Activated CD8-positive, alpha-beta memory T cell treated with anti-CD3 and anti-CD28 coated beads for 4 hours (primary cell): Measurements from ENCODE around the gene ZNF138.
"Not testable (repeated sequence)": the region's sequence is repeated elsewhere in the genome, so short reads cannot be mapped to it uniquely, and the experiment has no call there.

Experiments used
- DNase-seq, 2 donors: peaks; one replicate each; pipeline ENCODE4 v3.0.0-alpha.2; 2020; ENCODE audit warnings: low read depth in 2 of 2

ZNF138 gene

GRCh38 chr7:64838691-64839090, 44.5 kb downstream of the ZNF138 start:
- no peak for DNase-seq

DNA sequence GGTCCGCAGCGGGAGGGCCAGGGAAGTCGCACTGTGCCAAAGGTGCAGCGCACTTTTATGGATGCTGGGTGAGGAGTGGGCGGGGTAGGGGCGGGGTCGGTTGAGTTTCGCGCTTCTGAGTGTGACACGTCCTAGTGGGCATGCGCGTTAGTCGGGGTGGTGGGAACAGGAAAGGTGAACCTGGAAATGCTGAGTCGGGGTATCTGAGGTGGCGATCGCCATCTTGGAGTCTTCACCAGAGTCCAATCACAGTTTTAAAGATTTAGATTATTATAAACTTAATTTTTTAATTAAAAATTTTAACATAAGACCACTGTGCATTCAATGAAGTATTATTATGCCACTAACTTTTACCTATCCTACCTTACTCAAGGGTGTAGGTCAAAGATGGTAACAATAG, 45.7 kb downstream of the ZNF138 start:
- no peak for DNase-seq

GRCh38 chr7:64849250-64849923, 55.2 kb downstream of the ZNF138 start:
- no peak for DNase-seq

DNA sequence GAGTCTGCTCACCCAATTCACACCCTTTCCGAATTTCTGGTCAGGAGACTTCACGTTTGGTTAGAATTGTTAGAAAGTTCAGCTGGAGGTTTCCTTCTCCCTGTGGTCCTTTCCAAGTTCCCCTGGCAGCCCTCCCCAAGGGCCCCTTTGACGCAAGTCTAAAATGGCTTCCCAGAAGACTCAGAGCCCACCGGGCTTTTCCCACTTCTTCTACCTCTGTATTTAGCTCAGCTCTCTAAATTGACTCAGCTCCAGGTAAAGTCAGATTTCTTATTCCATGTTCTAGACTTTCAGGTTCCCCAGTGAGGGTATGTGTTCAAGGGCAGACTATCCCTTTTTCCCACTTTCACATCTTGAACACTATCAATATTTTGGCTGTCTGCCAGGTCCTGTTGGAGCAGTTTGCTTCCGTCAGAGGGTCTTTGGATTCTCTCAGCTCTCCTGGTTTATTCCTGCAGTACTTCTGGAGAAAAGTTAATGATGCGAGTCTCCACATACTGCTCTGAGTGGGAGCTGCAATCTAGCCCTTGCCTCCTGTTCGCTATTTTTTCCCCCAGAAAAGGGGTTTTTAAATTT, 55.8 kb downstream of the ZNF138 start:
- DNase-seq = no peak

- DNase-seq = no peak
Observed at GRCh38 chr7:64853679-64854078, 59.5 kb downstream of the ZNF138 start.

DNA sequence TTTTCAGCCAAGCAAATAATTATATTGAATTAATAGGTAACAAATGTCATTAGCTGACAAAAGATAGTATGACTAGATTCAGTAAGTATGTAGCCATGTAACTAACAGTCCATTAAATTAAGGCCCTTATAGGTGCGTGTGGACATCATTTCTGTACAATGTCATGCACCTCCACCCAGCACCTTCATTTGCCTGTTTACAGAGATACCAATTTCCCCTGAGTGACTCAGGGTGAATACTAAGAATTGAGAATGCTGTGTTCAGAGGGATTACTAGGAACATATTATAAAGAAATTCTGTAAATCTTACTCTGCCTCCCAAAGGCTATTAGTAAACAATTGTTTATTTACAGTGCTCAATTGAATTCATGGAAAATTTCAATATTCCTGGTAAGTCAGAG, 60.7 kb downstream of the ZNF138 start:
- DNase-seq = no peak

DNA sequence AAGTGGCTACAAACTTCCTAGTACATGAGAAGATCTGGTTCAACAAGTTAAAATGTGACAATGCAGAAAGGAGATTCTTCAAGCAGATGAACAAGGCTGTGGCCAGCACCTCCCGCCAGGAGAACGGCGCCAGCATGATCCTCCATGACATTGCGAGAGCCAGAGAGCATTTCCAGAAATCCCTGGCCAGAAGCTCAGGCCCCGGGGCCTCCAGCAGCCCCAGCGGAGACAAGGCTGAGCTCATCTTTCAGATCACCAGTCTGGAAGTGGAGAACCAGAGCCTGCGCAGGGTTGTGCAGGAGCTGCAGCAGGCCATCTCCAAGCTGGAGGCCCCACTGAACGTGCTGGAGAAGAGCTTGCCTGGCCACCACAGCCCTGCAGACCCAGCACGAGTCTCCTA, 68.8 kb downstream of the ZNF138 start:
- DNase-seq = no peak

DNA sequence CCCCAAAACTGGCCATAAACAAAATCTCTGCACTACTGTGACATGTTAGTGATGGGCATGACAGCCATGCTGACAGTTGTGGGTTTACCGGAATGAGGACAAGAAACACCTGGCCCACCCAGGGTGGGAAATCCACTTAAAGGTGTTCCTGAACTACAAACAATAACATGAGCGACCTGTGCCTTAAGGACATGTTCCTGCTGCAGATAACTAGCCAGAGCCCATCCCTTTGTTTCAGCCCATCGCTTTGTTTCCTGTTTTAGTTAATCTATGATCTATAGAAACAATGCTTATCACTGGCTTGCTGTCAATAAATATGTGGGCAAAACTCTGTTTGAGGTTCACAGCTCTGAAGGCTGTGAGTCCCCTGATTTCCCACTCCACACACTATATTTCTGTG, 69.3 kb downstream of the ZNF138 start:
- DNase-seq = not testable (repeated sequence)

DNA sequence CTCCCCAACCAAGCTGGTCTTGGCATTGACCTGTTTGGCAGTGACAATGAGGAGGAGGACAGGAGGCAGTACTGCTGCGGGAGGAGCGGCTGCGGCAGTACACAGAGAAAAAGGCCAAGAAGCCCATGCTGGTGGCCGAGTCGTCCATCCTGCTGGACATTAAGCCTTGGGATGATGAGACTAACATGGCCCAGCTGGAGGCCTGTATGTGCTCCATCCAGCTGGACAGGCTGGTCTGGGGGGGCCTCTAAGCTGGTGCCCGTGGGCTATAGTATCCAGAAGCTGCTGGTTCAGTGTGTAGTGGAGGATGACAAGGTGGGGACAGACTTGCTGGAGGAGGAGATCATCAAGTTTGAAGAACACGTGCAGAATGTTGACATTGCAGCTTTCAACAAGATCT, 69.7 kb downstream of the ZNF138 start:
- DNase-seq = no peak

DNA sequence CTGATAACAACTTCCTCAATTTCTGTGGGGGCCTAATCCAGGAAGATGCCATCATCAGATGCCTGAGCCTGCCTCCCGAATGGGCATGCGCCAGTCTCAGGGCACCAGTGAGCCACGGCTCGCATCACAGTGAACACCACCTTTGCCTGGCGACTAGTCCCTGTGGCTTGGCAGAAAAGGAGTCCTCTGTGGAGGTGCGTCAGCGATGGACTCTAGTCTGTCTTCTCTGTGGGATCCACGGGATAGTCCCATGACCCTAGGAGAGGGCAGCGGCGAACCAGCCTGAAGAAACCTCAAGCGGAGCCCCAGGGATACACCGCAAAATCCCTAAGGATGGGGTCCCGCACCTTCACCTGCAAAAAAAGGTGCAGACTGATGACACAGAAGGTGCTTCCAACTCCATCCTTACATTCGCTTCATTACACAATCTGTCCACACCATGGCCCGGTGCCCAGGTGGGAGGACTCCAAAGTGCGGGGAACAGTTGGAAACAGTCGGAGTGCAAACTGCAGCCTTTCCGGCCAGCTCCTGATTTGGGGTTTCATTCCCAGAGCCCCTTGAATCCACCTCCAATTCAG, 73.7 kb downstream of the ZNF138 start:
- DNase-seq = no peak

DNA sequence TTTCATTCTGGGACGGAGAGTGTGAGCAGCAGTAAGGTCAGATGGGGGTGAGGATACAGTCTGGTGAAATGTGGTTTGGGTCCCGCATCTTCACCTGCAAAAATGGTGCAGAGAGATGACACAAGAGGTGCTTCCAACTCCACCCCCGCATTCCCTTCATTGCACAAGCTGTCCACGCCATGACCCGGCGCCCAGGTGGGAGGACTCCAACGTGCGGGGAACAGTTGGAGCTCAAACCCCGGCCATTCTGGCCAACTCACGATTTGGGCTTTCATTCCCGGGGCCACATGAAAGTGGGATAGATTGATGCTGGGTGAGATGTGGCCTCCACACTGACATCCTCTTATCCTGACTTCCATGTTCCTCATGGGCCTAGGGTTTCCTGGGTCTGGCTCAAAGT, 74.3 kb downstream of the ZNF138 start:
- DNase-seq = no peak

- no peak for DNase-seq
Observed at GRCh38 chr7:64869121-64869725, 75.0 kb downstream of the ZNF138 start.

DNA sequence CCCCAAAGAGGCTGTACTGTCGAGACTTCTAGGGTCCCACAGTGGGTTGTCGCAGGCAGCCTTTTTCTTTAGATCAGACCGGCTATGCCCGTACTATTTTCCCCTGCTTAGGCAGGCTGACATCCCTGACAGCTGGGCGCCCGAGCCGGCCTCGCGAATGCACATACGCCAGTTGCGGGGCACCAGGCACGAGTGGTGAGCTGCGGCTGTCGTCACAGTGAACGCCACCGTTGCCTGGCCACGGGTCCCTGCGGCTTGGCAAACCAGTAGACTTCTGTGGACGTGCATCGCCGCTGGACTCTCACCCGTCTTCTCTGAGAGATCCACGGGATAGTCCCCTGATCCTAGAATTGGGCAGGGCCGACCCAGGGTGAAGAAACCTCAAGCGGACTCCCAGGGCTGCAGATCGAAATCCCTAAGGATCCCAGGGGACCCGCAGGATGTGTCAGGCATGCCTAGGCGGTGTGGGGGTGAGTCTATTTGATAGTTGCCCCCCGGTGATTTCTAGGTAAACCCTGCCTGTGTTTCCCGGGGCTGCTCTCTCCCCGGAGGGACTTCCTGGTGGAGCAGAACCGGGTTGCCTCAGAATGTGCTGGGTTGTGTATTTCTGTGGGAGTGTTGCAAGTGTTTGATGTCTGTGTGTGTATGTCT, 75.8 kb downstream of the ZNF138 start:
- DNase-seq = no peak

- DNase-seq = no peak
Observed at GRCh38 chr7:64870656-64871055, 76.4 kb downstream of the ZNF138 start.

GRCh38 chr7:64871761-64872160, 77.5 kb downstream of the ZNF138 start:
- no peak for DNase-seq

- DNase-seq = no peak
Observed at GRCh38 chr7:64872351-64873154, 78.3 kb downstream of the ZNF138 start.

- no peak for DNase-seq
Observed at GRCh38 chr7:64873155-64873500, 78.9 kb downstream of the ZNF138 start.

GRCh38 chr7:64873517-64873916, 79.3 kb downstream of the ZNF138 start:
- no peak for DNase-seq

DNA sequence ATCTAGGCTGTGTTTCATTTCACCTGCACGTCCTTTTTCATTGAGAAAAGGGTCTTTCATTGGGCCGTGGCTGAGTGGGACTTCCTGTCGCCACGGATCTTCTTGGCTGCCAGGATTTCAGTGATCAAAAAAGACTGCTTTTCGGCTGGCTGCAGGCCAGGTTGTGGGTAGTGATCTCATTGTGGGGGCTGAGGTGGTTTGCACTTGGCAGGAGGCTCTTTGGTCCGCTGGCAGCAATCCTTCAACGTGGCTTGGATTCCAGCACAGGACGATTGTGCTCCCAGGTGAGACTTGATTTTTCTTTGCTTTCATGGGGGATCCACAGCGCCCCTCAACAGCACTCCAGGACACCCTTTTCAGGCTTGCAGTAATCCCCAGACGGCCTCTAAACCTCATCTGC, 79.9 kb downstream of the ZNF138 start:
- no peak for DNase-seq

DNA sequence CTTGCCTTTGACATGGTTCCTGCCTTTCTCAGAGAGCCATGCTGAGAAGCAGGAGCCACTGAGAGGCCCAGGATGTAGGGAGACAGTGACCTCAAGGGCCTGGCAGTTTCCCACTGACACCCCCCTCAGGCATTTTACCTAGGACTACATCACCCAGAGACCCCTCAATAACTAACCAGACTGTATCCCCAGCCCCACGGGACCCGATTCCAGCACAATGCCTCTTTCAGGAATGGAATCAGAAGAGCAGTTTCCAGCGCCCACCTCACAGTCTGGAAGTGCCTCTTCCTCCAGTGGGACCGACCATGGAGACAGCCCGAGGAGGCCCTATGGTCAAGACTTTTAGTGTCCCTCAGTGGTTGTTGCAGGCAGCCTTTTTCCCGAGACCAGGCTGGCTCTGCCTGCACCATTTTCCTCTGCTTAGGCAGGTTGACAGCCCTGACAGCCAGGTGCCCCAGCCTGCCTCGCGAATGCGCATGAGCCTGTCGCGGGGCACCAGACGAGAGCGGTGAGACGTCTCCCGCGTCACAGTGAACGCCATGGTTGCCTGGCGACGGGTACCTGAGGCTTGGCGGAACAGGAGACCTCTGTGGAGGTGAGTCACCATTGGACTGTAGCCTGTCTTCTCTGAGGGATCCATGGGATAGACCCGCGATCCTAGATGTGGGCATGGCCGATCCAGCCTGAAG, 80.5 kb downstream of the ZNF138 start:
- DNase-seq = no peak

DNA sequence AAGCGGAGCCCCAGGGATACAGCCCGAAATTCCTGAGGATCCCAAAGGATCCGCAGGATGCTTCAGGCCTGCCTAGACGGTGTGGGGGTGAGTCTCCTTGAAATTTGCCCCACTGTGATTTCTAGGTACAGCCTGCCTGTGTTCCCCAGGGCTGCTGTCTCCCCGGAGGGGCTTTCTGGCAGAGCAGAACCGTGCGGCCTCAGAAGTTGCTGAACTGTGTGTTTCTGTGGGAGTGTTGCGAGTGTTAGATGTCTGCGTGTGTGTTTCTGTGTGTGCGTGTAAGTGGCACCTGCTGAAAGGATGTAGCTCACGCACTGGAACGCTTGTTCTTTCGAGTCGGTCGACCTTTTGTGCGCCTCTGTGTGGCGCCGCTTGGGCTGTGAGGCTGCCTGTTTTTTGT, 81.0 kb downstream of the ZNF138 start:
- no peak for DNase-seq
